GM12878 (cell line): Measurements from ENCODE around the gene TNFAIP3. TPM values are rescaled to one million over a fixed set of nuclear protein-coding genes. Genes with fewer than 3 reads are reported as not detected.
A peak's percentile ranks its signal among the peaks of the same experiment; 100 is the strongest.

Experiments used
- ASH2L ChIP-seq: fragments of 300-600, 200-600 bp; sonication (generic); IDR thresholded peaks from 2 replicates; pipeline ENCODE4 v1.6.1; 2017; ENCODE audit warnings: low read depth, mild to moderate bottlenecking, borderline replicate concordance
- BCL11A ChIP-seq: IDR thresholded peaks from 2 replicates; pipeline ENCODE4 v1.6.1; 2011; ENCODE audit warnings: low read depth, low read length
- BMI1 ChIP-seq: fragments of 450-650 bp; IDR thresholded peaks from 2 replicates; pipeline ENCODE4 v1.6.1; 2016; ENCODE audit warnings: mild to moderate bottlenecking, moderate library complexity, borderline replicate concordance
- CBX5 ChIP-seq: sonication (generic); IDR thresholded peaks from 2 replicates; pipeline ENCODE4 v1.6.1; 2016; ENCODE audit warnings: low read depth, moderate library complexity, mild to moderate bottlenecking, inconsistent platforms
- DPF2 ChIP-seq: fragments of 450-650 bp; IDR thresholded peaks from 2 replicates; pipeline ENCODE4 v1.6.1; 2017; ENCODE audit warnings: mild to moderate bottlenecking
- EGR1 ChIP-seq, 2 experiments: IDR thresholded peaks; 1 replicate in 1 of 2; 2 replicates in 1 of 2; pipeline ENCODE4 v1.6.1; 2011 to 2012; ENCODE audit warnings: low read depth in 2 of 2, low read length in 2 of 2, borderline replicate concordance in 1 of 2, mild to moderate bottlenecking in 1 of 2, moderate library complexity in 1 of 2
- EZH2 ChIP-seq: IDR thresholded peaks from 2 replicates; pipeline ENCODE4 v1.6.1; 2012; ENCODE audit warnings: low read depth, mild to moderate bottlenecking, control low read depth, inconsistent platforms, low read length, borderline replicate concordance; ENCODE audit not compliant: control insufficient read depth
- FOXK2 ChIP-seq: fragments of 450-650 bp; IDR thresholded peaks from 2 replicates; pipeline ENCODE4 v1.6.1; 2017; ENCODE audit warnings: mild to moderate bottlenecking, moderate library complexity
- GATAD2B ChIP-seq: fragments of 450-650 bp; conservative IDR thresholded peaks from 2 replicates; pipeline ENCODE4 v1.6.1; 2017; ENCODE audit warnings: low read depth, mild to moderate bottlenecking, moderate library complexity
- HDAC6 ChIP-seq: fragments of 200-600 bp; sonication (generic); IDR thresholded peaks from one replicate; pipeline ENCODE4 v1.8.0; 2017; ENCODE audit warnings: antibody characterized with exemption; ENCODE audit not compliant: unreplicated experiment
- MYB ChIP-seq: fragments of 150-350 bp; IDR thresholded peaks from 2 replicates; pipeline ENCODE4 v1.6.1; 2014; ENCODE audit warnings: mild to moderate bottlenecking, low read depth, low read length, borderline replicate concordance
- NFXL1 ChIP-seq: fragments of 450-650 bp; IDR thresholded peaks from 2 replicates; pipeline ENCODE4 v1.6.1; 2017; ENCODE audit warnings: antibody characterized with exemption, mild to moderate bottlenecking, borderline replicate concordance
- RFX5 ChIP-seq: IDR thresholded peaks from 2 replicates; pipeline ENCODE4 v1.6.1; 2011; ENCODE audit warnings: low read depth, low read length, improper control_type of control experiment
- SIN3A ChIP-seq: IDR thresholded peaks from 2 replicates; pipeline ENCODE4 v1.6.1; 2012; ENCODE audit warnings: low read depth, low read length, improper control_type of control experiment
- SIX5 ChIP-seq: IDR thresholded peaks from 2 replicates; pipeline ENCODE4 v1.6.1; 2011; ENCODE audit warnings: mild to moderate bottlenecking, low read depth, low read length, moderate library complexity; ENCODE audit not compliant: severe bottlenecking
- SPI1 ChIP-seq: IDR thresholded peaks from 2 replicates; pipeline ENCODE4 v1.6.1; 2011; ENCODE audit warnings: low read depth, mild to moderate bottlenecking, low read length, moderate library complexity, borderline replicate concordance; ENCODE audit not compliant: insufficient read depth
- SREBF1 ChIP-seq: IDR thresholded peaks from 2 replicates; pipeline ENCODE4 v1.6.1; 2012; ENCODE audit warnings: mild to moderate bottlenecking, low read length
- SREBF2 ChIP-seq: IDR thresholded peaks from 2 replicates; pipeline ENCODE4 v1.6.1; 2012; ENCODE audit warnings: mild to moderate bottlenecking, low read length
- SRF ChIP-seq, 2 experiments: IDR thresholded peaks; 2 replicates each; pipeline ENCODE4 v1.6.1; 2011; ENCODE audit warnings: low read depth in 2 of 2, low read length in 2 of 2, mild to moderate bottlenecking in 1 of 2, moderate library complexity in 1 of 2
- TAF1 ChIP-seq: IDR thresholded peaks from 2 replicates; pipeline ENCODE4 v1.6.1; 2011; ENCODE audit warnings: mild to moderate bottlenecking, low read depth, low read length, borderline replicate concordance
- YBX1 ChIP-seq: fragments of 450-650 bp; IDR thresholded peaks from 2 replicates; pipeline ENCODE4 v1.6.1; 2016; ENCODE audit warnings: antibody characterized with exemption
- ZBED1 ChIP-seq: IDR thresholded peaks from 2 replicates; pipeline ENCODE4 v1.6.1; 2016; ENCODE audit warnings: borderline replicate concordance
- ZNF217 ChIP-seq: fragments of 450-650 bp; IDR thresholded peaks from 2 replicates; pipeline ENCODE4 v1.6.1; 2017; ENCODE audit warnings: antibody characterized with exemption, mild to moderate bottlenecking
- ZNF24 ChIP-seq: fragments of 450-650 bp; IDR thresholded peaks from 2 replicates; pipeline ENCODE4 v1.6.1; 2017; ENCODE audit warnings: antibody characterized with exemption, mild to moderate bottlenecking
- ZNF274 ChIP-seq: IDR thresholded peaks from one replicate; pipeline ENCODE4 v1.8.0; 2011; ENCODE audit not compliant: insufficient read length, insufficient read depth
- polyA plus RNA-seq, 11 experiments: library from polyadenylated mRNA; depleted of rRNA in 4 of 11; unstranded in 6 of 11; stranded (reverse) in 5 of 11; fragments of >200 nt; fragmentation: Nextera tagmentation in 4 of 11; fragmentation: Illumina TruSeq in 1 of 11; extraction: Ambion mirVana in 4 of 11; extraction: Trizol in 1 of 11; gene quantifications; 1 replicate in 1 of 11; 2 replicates in 10 of 11; pipeline versions ENCODE4 v1.2.1 to v1.2.3, GENCODE V29; 2011 to 2016; ENCODE audit warnings: inconsistent platforms in 2 of 11, missing spikeins in 2 of 11, low read depth in 1 of 11
- total RNA-seq, 4 experiments: library from RNA; depleted of rRNA in 3 of 4; stranded (reverse); fragments of >200 nt in 3 of 4; fragmentation: Illumina TruSeq in 1 of 4; extraction: Trizol in 1 of 4; gene quantifications; 2 replicates each; pipeline versions ENCODE4 v1.2.1 to v1.2.3, GENCODE V29; 2013 to 2021
- TF ChIP-seq, protein P1 (sequence below): IDR thresholded peaks from 2 replicates; pipeline ENCODE4 v1.6.1; 2012; ENCODE audit warnings: low read depth, low read length, improper control_type of control experiment
- TF ChIP-seq, protein P2 (sequence below): fragments of 450-650 bp; IDR thresholded peaks from 2 replicates; pipeline ENCODE4 v1.6.1; 2018; ENCODE audit warnings: borderline replicate concordance, mild to moderate bottlenecking; ENCODE audit not compliant: partially characterized antibody
- TF ChIP-seq, protein P3 (sequence below): fragments of 450-650 bp; IDR thresholded peaks from 2 replicates; pipeline ENCODE4 v1.6.1; 2017; ENCODE audit warnings: mild to moderate bottlenecking, moderate library complexity

TNFAIP3 gene
- total and polyA plus RNA-seq, 10 of the 15 experiments (the other 5 are each of a cell fraction or from before 2014, with no cell fraction given) = 18.0 to 350 (median 127) TPM

DNA sequence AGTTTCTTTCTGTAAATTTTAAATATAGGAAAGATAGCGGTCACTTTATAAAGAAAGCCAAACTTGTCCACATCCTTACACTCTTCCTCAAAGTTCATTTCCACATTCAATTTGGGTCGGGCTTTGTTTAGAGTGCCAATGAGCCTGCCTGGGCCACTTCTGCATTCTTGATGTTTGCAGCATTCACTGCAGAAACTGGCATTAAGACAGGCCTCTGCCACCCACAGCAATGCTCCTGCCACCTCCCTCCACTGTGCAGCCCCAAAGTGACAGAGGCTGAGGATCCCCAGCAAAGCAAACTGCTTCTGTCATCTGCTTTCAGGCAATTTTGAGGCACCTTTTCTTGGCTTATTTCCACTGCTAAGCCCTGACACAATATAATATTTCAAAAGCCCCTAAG lies 61.2 kb downstream of the TNFAIP3 start (continued):
- TF ChIP-seq, protein P1, sequence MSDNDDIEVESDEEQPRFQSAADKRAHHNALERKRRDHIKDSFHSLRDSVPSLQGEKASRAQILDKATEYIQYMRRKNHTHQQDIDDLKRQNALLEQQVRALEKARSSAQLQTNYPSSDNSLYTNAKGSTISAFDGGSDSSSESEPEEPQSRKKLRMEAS = no peak
- 0 out of 2 replicates have a peak, but pooled peaks have one; percentile 4 for TF ChIP-seq ZNF24
- no peak for TF ChIP-seq BCL11A
- TF ChIP-seq SREBF1 = no peak
- no peak for TF ChIP-seq SIN3A
- TF ChIP-seq EZH2 = no peak
- TF ChIP-seq, protein P2, sequence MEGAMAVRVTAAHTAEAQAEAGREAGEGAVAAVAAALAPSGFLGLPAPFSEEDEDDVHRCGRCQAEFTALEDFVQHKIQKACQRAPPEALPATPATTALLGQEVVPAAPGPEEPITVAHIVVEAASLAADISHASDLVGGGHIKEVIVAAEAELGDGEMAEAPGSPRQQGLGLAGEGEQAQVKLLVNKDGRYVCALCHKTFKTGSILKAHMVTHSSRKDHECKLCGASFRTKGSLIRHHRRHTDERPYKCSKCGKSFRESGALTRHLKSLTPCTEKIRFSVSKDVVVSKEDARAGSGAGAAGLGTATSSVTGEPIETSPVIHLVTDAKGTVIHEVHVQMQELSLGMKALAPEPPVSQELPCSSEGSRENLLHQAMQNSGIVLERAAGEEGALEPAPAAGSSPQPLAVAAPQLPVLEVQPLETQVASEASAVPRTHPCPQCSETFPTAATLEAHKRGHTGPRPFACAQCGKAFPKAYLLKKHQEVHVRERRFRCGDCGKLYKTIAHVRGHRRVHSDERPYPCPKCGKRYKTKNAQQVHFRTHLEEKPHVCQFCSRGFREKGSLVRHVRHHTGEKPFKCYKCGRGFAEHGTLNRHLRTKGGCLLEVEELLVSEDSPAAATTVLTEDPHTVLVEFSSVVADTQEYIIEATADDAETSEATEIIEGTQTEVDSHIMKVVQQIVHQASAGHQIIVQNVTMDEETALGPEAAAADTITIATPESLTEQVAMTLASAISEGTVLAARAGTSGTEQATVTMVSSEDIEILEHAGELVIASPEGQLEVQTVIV = no peak
- TF ChIP-seq SPI1 = peak; percentile 79; the same call in 1 of the 2 replicates
- no peak for TF ChIP-seq NFXL1
- no peak for TF ChIP-seq ZNF274
- 0 out of 2 replicates have a peak, but pooled peaks have one; percentile 18 for TF ChIP-seq BMI1
- TF ChIP-seq ASH2L = no peak
- no peak for TF ChIP-seq EGR1 (IDR thresholded peaks at IDR 0.05; ENCODE audit: borderline replicate concordance in 1 of 2, low read depth in 2 of 2, low read length in 2 of 2)
- TF ChIP-seq CBX5 = no peak
- no peak for TF ChIP-seq ZBED1
- no peak for TF ChIP-seq SREBF2
- TF ChIP-seq RFX5 = no peak
- TF ChIP-seq GATAD2B = no peak
- TF ChIP-seq, protein P3, sequence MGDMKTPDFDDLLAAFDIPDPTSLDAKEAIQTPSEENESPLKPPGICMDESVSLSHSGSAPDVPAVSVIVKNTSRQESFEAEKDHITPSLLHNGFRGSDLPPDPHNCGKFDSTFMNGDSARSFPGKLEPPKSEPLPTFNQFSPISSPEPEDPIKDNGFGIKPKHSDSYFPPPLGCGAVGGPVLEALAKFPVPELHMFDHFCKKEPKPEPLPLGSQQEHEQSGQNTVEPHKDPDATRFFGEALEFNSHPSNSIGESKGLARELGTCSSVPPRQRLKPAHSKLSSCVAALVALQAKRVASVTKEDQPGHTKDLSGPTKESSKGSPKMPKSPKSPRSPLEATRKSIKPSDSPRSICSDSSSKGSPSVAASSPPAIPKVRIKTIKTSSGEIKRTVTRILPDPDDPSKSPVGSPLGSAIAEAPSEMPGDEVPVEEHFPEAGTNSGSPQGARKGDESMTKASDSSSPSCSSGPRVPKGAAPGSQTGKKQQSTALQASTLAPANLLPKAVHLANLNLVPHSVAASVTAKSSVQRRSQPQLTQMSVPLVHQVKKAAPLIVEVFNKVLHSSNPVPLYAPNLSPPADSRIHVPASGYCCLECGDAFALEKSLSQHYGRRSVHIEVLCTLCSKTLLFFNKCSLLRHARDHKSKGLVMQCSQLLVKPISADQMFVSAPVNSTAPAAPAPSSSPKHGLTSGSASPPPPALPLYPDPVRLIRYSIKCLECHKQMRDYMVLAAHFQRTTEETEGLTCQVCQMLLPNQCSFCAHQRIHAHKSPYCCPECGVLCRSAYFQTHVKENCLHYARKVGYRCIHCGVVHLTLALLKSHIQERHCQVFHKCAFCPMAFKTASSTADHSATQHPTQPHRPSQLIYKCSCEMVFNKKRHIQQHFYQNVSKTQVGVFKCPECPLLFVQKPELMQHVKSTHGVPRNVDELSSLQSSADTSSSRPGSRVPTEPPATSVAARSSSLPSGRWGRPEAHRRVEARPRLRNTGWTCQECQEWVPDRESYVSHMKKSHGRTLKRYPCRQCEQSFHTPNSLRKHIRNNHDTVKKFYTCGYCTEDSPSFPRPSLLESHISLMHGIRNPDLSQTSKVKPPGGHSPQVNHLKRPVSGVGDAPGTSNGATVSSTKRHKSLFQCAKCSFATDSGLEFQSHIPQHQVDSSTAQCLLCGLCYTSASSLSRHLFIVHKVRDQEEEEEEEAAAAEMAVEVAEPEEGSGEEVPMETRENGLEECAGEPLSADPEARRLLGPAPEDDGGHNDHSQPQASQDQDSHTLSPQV = no peak
- TF ChIP-seq SRF (IDR thresholded peaks at IDR 0.05; ENCODE audit: low read depth in 2 of 2, low read length in 2 of 2) = no peak
- TF ChIP-seq YBX1 = no peak
- TF ChIP-seq TAF1 = peak; percentile 52; the same call in 1 of the 2 replicates
- peak; percentile 58; the same call in 1 of the 2 replicates for TF ChIP-seq DPF2
- TF ChIP-seq MYB = no peak
- TF ChIP-seq FOXK2 = no peak
- TF ChIP-seq ZNF217 = no peak
- TF ChIP-seq SIX5 = no peak
- TF ChIP-seq HDAC6 = no peak
